Colonic mucosa (tissue), 4 donors: Measurements from ENCODE around the gene NECAB2. TPM values are rescaled to one million over a fixed set of nuclear protein-coding genes. Genes with fewer than 3 reads are reported as not detected.

Source experiments
- DNase-seq: peaks from one replicate; pipeline ENCODE4 v3.0.0-alpha.2; 2020
- H3K27ac ChIP-seq: fragments of 200-600 bp; one replicate; pipeline ENCODE4 v1.8.0; 2021
- H3K27me3 ChIP-seq: fragments of 200-600 bp; one replicate; pipeline ENCODE4 v1.8.0; 2021
- H3K36me3 ChIP-seq: fragments of 200-600 bp; one replicate; pipeline ENCODE4 v1.8.0; 2021
- H3K4me1 ChIP-seq: fragments of 200-600 bp; one replicate; pipeline ENCODE4 v1.8.0; 2021; ENCODE audit warnings: mild to moderate bottlenecking
- H3K4me3 ChIP-seq: fragments of 200-600 bp; one replicate; pipeline ENCODE4 v1.8.0; 2021
- H3K9ac ChIP-seq, 2 donors: one replicate each; pipeline ENCODE4 v1.7.0; 2013; ENCODE audit warnings: control low read depth in 2 of 2, low read depth in 2 of 2, low read length in 2 of 2
- H3K9me3 ChIP-seq: fragments of 200-600 bp; one replicate; pipeline ENCODE4 v1.8.0; 2021
- intact Hi-C: fragments of 100-400 bp; cut with DNase I; formaldehyde crosslinking; loops from one replicate; pipeline ENCODE4 v1.14.1; 2022
- total RNA-seq, 2 donors: library from RNA; stranded (reverse); fragmentation: NEBNext Ultra II Directional in 1 of 2; extraction: Animal tissue kit (Norgen Biotek cat#: 25700) in 1 of 2; gene quantifications; one replicate each; pipeline ENCODE4 v1.2.1, GENCODE V29; 2021
- TF ChIP-seq, protein P1 (sequence below): fragments of 200-600 bp; IDR thresholded peaks from one replicate; pipeline ENCODE4 v1.8.0; 2022; ENCODE audit warnings: antibody characterized with exemption, mild to moderate bottlenecking
- donor health status: healthy.
- donor health status: DM: no; HTN: no; CAD: no.
- donor health status: DM: no; HTN: no; CAD: no.

The NECAB2 gene
- total RNA-seq, 2 donors from 2014 or later, result 0.25 to 0.42 TPM

- Histone ChIP-seq H3K27me3 (no peaks in the 10 kb centered on the region), H3K4me1 (peaks cover 3% of the 10 kb centered on the region), H3K36me3 (no peaks in the 10 kb centered on the region), H3K9me3 (no peaks in the 10 kb centered on the region), H3K27ac (no peak overlapping the region), H3K4me3 (no peak overlapping the region), H3K9ac (no peak overlapping the region)
- intact Hi-C loops, result no loop called here
- DNase-seq, result no peak
- TF ChIP-seq, protein P1, sequence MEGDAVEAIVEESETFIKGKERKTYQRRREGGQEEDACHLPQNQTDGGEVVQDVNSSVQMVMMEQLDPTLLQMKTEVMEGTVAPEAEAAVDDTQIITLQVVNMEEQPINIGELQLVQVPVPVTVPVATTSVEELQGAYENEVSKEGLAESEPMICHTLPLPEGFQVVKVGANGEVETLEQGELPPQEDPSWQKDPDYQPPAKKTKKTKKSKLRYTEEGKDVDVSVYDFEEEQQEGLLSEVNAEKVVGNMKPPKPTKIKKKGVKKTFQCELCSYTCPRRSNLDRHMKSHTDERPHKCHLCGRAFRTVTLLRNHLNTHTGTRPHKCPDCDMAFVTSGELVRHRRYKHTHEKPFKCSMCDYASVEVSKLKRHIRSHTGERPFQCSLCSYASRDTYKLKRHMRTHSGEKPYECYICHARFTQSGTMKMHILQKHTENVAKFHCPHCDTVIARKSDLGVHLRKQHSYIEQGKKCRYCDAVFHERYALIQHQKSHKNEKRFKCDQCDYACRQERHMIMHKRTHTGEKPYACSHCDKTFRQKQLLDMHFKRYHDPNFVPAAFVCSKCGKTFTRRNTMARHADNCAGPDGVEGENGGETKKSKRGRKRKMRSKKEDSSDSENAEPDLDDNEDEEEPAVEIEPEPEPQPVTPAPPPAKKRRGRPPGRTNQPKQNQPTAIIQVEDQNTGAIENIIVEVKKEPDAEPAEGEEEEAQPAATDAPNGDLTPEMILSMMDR, result no peak
Observed at GRCh38 chr16:83958846-83959565, 9.0 kb upstream of the NECAB2 start.

- Histone ChIP-seq H3K4me3 (no peak overlapping the region), H3K9me3 (no peaks in the 10 kb centered on the region), H3K27ac (no peak overlapping the region), H3K27me3 (no peaks in the 10 kb centered on the region), H3K9ac (no peak overlapping the region), H3K4me1 (no peaks in the 10 kb centered on the region), H3K36me3 (no peaks in the 10 kb centered on the region)
- TF ChIP-seq, protein P1, result no peak
- intact Hi-C loops, result loop anchor here (10.0 kb wide), 2 partner anchors 225 to 525 kb away; partner anchors contain the start of gene TAF1C
- no peak for DNase-seq
Observed at GRCh38 chr16:83959656-83960434, 8.2 kb upstream of the NECAB2 start.

GRCh38 chr16:83960521-83961249, 7.4 kb upstream of the NECAB2 start:
- no peaks in the 10 kb centered on the region for H3K27me3 ChIP-seq
- H3K36me3 ChIP-seq, result no peaks in the 10 kb centered on the region
- no peaks in the 10 kb centered on the region for H3K9me3 ChIP-seq
- no peak overlapping the region for H3K27ac ChIP-seq
- DNase-seq, result no peak
- H3K9ac ChIP-seq, result no peak overlapping the region
- intact Hi-C loops, result loop anchor here (10.0 kb wide), 2 partner anchors 224 to 524 kb away; partner anchors contain the start of gene TAF1C
- H3K4me1 ChIP-seq, result no peaks in the 10 kb centered on the region
- TF ChIP-seq, protein P1, result no peak
- no peak overlapping the region for H3K4me3 ChIP-seq

- Histone ChIP-seq H3K4me3 (no peak overlapping the region), H3K9me3 (no peaks in the 10 kb centered on the region), H3K9ac (no peak overlapping the region), H3K4me1 (no peaks in the 10 kb centered on the region), H3K27me3 (no peaks in the 10 kb centered on the region), H3K27ac (no peak overlapping the region), H3K36me3 (no peaks in the 10 kb centered on the region)
- intact Hi-C loops, result loop anchor here (10.0 kb wide), 2 partner anchors 223 to 523 kb away; partner anchors contain the start of gene TAF1C
- TF ChIP-seq, protein P1, result no peak
- DNase-seq, result no peak
Observed at GRCh38 chr16:83961591-83961990, 6.5 kb upstream of the NECAB2 start.
